Measurements from ENCODE around the gene SPATS1. TPM values are rescaled to one million over a fixed set of nuclear protein-coding genes. Genes with fewer than 3 reads are reported as not detected.

SPATS1 gene, protein sequence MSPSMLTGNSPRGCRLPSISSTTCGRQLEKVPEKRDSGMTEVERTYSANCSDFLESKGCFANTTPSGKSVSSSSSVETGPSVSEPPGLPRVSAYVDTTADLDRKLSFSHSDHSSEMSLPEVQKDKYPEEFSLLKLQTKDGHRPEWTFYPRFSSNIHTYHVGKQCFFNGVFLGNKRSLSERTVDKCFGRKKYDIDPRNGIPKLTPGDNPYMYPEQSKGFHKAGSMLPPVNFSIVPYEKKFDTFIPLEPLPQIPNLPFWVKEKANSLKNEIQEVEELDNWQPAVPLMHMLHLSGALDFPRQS
- not detected for polyA plus RNA-seq
- long read RNA-seq, donor 1, result 0 reads
- long read RNA-seq, donor 2, result 0 reads
- long read RNA-seq, donor 3, result 0 reads
- long read RNA-seq, donor 4, result 0 reads
- long read RNA-seq, donor 5, result 0 reads
- long read RNA-seq, donor 6, result 0 reads
- long read RNA-seq, donor 7, result 0 reads
- long read RNA-seq, donor 8, result 0 reads
- long read RNA-seq, donor 9, result 0 reads
- long read RNA-seq, donor 10, result 0 reads
- long read RNA-seq, donor 11, result 0 reads

DNA sequence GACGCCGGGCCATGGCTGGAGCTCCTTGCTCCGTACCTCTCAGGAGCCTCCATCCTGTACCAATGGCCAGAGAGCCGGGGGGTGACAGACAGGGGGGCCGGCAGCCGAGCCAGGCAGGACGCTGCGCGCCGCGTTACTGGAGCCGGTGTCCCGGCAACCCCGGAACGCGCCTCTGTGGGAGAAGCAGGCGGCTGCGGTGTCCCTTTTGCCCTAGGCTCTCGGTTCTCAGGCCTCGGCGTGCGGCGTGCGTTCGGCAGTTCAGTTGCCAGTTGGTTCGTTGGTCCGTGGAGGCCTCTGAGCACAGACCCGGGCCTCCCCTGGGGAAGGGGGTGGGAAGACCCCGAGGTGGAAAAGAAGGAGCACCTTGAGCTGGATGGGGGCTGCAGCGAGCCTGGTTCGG is at the start of gene SPATS1:
TSS of gene SPATS1 (plus strand) at position 162 of the 400 bp plus-strand sequence. CDS start 446 bp downstream, outside the sequence.
- Histone ChIP-seq H3K27ac (ENCODE audit: low read length) (peak within 1 kb of the TSS; percentile 15), H3K36me3 (ENCODE audit: control insufficient read depth, insufficient read depth, low read length) (no peaks in the 10 kb centered on the region), H3K9me3 (ENCODE audit: control insufficient read depth, low read depth, low read length) (peaks cover 4% of the 10 kb centered on the region), H3K27me3 (ENCODE audit: control insufficient read depth, insufficient read depth, low read length) (peaks cover 41% of the 10 kb centered on the region), H3K4me1 (ENCODE audit: control insufficient read depth, insufficient read depth, low read length) (no peaks in the 10 kb centered on the region), H3K4me3 (ENCODE audit: low read length) (no peak within 1 kb of the TSS)
- DNase-seq, result peak in 1 of 2 donors; percentile 21
- no CpG with 5 or more reads among the region's 31 CpGs for WGBS (ENCODE audit: insufficient coverage, low lambda C conversion rate)

DNA sequence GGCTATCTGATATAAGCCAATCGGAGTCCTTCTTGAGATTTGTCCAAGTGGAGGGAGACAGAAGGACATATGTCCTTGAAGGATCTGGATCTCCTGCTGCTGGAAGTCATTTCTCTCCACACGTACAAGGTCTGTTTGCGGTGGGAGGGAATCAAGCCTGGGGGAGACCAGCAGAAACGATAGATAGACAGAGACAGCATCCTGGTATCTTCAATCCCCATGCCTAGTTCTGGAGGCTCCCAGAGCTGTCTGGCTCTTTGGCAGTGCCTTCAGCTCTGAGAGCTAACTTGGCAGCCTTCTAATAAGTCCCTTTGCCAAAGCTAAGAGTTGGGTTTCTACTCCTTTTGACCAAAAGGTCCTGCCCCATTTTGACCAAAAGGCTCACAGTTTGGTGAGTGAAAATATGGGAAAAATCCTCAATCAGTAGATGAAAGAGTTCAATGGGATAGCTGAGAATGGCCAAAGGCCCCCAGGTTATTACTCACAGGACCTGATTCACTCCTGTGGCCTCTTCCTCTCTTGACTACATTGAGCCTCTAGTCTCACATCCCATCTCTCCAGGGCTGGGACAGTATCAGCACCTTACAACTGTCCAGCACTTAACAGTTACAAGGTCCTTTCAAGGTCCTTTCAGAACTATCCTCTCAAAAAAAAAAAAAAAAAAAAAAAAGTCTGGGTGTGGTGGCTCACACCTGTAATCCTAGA is 49.6 kb upstream of the SPATS1 start:
- Histone ChIP-seq H3K36me3 (ENCODE audit: control insufficient read depth, insufficient read depth, low read length) (no peaks in the 10 kb centered on the region), H3K4me3 (ENCODE audit: low read length) (no peak overlapping the region), H3K4me1 (ENCODE audit: control insufficient read depth, insufficient read depth, low read length) (peaks cover 9% of the 10 kb centered on the region), H3K27me3 (ENCODE audit: control insufficient read depth, insufficient read depth, low read length) (peaks cover 76% of the 10 kb centered on the region), H3K9me3 (ENCODE audit: control insufficient read depth, low read depth, low read length) (no peaks in the 10 kb centered on the region), H3K27ac (ENCODE audit: low read length) (no peak overlapping the region)
- WGBS (ENCODE audit: insufficient coverage, low lambda C conversion rate), result no CpG with 5 or more reads among the region's 4 CpGs
- no peak for DNase-seq

DNA sequence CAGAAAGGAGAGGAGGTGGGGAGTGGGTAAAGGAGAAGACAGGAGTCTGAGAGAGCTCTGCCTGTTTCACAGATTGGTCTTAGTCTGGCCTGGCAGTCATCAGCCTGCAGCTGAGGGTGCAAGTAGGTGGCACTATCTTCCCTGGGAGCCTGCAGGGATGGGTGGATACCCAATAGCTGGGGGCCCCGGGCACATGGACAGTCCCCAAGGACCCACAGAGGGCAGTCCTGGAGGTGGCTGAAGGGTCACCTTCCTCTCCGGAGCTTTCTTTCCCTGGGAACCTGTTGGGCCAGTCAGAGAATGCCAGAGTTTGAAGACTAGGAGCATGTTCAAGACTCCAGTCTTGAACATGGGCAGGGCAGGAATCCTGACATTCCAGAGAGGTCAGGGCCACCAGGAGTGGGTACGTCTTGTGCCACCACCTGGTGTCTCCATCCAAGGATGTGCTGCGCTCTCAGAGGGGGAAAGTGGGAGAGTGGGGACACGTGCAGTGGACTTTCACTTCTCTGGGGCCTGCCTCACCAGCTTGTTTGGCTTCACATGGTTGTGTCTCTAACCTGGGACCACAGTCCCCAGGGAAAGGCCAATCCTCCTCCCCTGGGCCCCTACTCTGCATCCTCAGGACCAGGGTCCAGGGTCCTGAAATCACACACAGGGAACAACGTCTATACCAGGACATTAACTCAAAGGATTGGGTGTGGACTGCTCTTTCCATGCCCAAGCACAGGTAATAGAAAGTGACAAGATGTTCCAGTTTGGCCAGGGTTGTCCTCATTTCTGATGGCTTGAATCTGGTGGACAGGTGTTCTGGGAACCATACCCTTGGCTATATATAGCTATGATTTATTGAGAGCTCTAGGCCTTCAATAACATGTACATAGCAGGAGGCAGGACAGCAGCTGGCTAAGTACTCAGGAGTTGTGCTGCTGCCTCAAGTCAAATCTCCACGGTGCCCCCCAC is 47.3 kb upstream of the SPATS1 start:
- H3K27me3 ChIP-seq (ENCODE audit: control insufficient read depth, insufficient read depth, low read length), result peaks cover 63% of the 10 kb centered on the region
- H3K9me3 ChIP-seq (ENCODE audit: control insufficient read depth, low read depth, low read length), result no peaks in the 10 kb centered on the region
- H3K36me3 ChIP-seq (ENCODE audit: control insufficient read depth, insufficient read depth, low read length), result peaks cover 4% of the 10 kb centered on the region
- WGBS (ENCODE audit: insufficient coverage, low lambda C conversion rate), result no CpG with 5 or more reads among the region's 7 CpGs
- H3K4me1 ChIP-seq (ENCODE audit: control insufficient read depth, insufficient read depth, low read length), result peaks cover 17% of the 10 kb centered on the region
- H3K4me3 ChIP-seq (ENCODE audit: low read length), result no peak overlapping the region
- no peak overlapping the region for H3K27ac ChIP-seq (ENCODE audit: low read length)
- no peak for DNase-seq

- Histone ChIP-seq H3K36me3 (ENCODE audit: control insufficient read depth, insufficient read depth, low read length) (peaks cover 26% of the 10 kb centered on the region), H3K4me1 (ENCODE audit: control insufficient read depth, insufficient read depth, low read length) (peaks cover 17% of the 10 kb centered on the region), H3K9me3 (ENCODE audit: control insufficient read depth, low read depth, low read length) (no peaks in the 10 kb centered on the region), H3K27ac (ENCODE audit: low read length) (no peak overlapping the region), H3K4me3 (ENCODE audit: low read length) (peak overlapping the region; percentile 35), H3K27me3 (ENCODE audit: control insufficient read depth, insufficient read depth, low read length) (peaks cover 44% of the 10 kb centered on the region)
- DNase-seq, result peak in 1 of 2 donors; percentile 51
- WGBS (ENCODE audit: insufficient coverage, low lambda C conversion rate), result no CpG with 5 or more reads among the region's 86 CpGs
These were observed 45.1 kb upstream of the SPATS1 start for GRCh38 chr6:44297063-44298038.

GRCh38 chr6:44298055-44298803 is 44.2 kb upstream of the SPATS1 start:
- no CpG with 5 or more reads among the region's 20 CpGs for WGBS (ENCODE audit: insufficient coverage, low lambda C conversion rate)
- no peak overlapping the region for H3K27ac ChIP-seq (ENCODE audit: low read length)
- no peaks in the 10 kb centered on the region for H3K9me3 ChIP-seq (ENCODE audit: control insufficient read depth, low read depth, low read length)
- peaks cover 37% of the 10 kb centered on the region for H3K27me3 ChIP-seq (ENCODE audit: control insufficient read depth, insufficient read depth, low read length)
- DNase-seq, result peak in 1 of 2 donors; percentile 42
- H3K36me3 ChIP-seq (ENCODE audit: control insufficient read depth, insufficient read depth, low read length), result peaks cover 34% of the 10 kb centered on the region
- H3K4me1 ChIP-seq (ENCODE audit: control insufficient read depth, insufficient read depth, low read length), result peaks cover 17% of the 10 kb centered on the region
- H3K4me3 ChIP-seq (ENCODE audit: low read length), result no peak overlapping the region

- Histone ChIP-seq H3K27me3 (ENCODE audit: control insufficient read depth, insufficient read depth, low read length) (peaks cover 34% of the 10 kb centered on the region), H3K36me3 (ENCODE audit: control insufficient read depth, insufficient read depth, low read length) (peaks cover 41% of the 10 kb centered on the region), H3K27ac (ENCODE audit: low read length) (no peak overlapping the region), H3K4me1 (ENCODE audit: control insufficient read depth, insufficient read depth, low read length) (peaks cover 17% of the 10 kb centered on the region), H3K9me3 (ENCODE audit: control insufficient read depth, low read depth, low read length) (no peaks in the 10 kb centered on the region), H3K4me3 (ENCODE audit: low read length) (no peak overlapping the region)
- DNase-seq, result no peak
- WGBS (ENCODE audit: insufficient coverage, low lambda C conversion rate), result no CpG with 5 or more reads among the region's 3 CpGs
These were observed 43.6 kb upstream of the SPATS1 start for GRCh38 chr6:44298864-44299263.

DNA sequence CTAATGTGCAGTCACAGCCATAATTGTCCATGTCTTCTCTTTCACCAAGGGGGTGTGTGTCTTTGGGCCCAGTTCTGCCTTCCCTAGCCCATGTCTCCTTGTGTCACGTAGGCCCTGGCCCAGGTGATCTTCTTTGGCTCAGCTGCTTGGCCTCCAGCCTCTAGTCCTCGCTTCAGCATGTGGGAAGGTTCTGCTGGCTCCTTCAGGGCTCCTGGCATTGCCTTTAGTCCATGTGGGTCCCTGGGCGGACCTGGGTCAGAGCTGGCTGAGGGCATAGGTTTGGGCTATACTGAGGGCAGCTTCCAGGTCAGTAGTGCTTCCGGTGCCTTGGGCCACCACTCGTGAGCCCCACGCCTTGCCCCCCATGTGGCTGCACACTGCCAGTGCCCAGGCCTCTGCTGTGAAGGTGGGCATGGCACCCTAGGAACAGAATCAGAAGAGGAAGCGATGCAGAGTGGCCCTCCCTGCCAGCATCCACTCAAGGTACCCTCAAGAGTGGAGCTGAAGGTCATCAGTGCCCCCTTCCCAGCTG is 42.1 kb upstream of the SPATS1 start:
- Histone ChIP-seq H3K4me1 (ENCODE audit: control insufficient read depth, insufficient read depth, low read length) (peaks cover 17% of the 10 kb centered on the region), H3K4me3 (ENCODE audit: low read length) (no peak overlapping the region), H3K9me3 (ENCODE audit: control insufficient read depth, low read depth, low read length) (no peaks in the 10 kb centered on the region), H3K36me3 (ENCODE audit: control insufficient read depth, insufficient read depth, low read length) (peaks cover 56% of the 10 kb centered on the region), H3K27me3 (ENCODE audit: control insufficient read depth, insufficient read depth, low read length) (peaks cover 27% of the 10 kb centered on the region), H3K27ac (ENCODE audit: low read length) (no peak overlapping the region)
- WGBS (ENCODE audit: insufficient coverage, low lambda C conversion rate), result 60% methylated on average over 1 of the region's 7 CpGs
- no peak for DNase-seq

- Histone ChIP-seq H3K4me1 (ENCODE audit: control insufficient read depth, insufficient read depth, low read length) (peaks cover 17% of the 10 kb centered on the region), H3K27ac (ENCODE audit: low read length) (no peak overlapping the region), H3K27me3 (ENCODE audit: control insufficient read depth, insufficient read depth, low read length) (peaks cover 19% of the 10 kb centered on the region), H3K4me3 (ENCODE audit: low read length) (no peak overlapping the region), H3K36me3 (ENCODE audit: control insufficient read depth, insufficient read depth, low read length) (peaks cover 63% of the 10 kb centered on the region), H3K9me3 (ENCODE audit: control insufficient read depth, low read depth, low read length) (no peaks in the 10 kb centered on the region)
- no CpG with 5 or more reads among the region's 8 CpGs for whole genome bisulfite sequencing (ENCODE audit: insufficient coverage, low lambda C conversion rate)
- no peak for DNase-seq
These were observed 41.3 kb upstream of the SPATS1 start for GRCh38 chr6:44301106-44301505.

Measured in large intestine (tissue), 12 donors.